Lower lobe of right lung (tissue), 2 donors: ENCODE results near the gene SLF1. TPM values are rescaled to one million over a fixed set of nuclear protein-coding genes. Genes with fewer than 3 reads are reported as not detected.

Experiments
- ATAC-seq, 2 donors: fragments of 200-7000 bp; cut with Tn5 transposase; one replicate each; pipeline ENCODE4 v1.9.1; 2020 to 2022; ENCODE audit warnings: mild to moderate bottlenecking in 2 of 2, moderate library complexity in 2 of 2
- DNase-seq: peaks from one replicate; pipeline ENCODE4 v3.0.0-alpha.2; 2020
- H3K27ac ChIP-seq: fragments of 200-600 bp; one replicate; pipeline ENCODE4 v1.8.0; 2022
- H3K27me3 ChIP-seq: fragments of 200-600 bp; one replicate; pipeline ENCODE4 v1.8.0; 2022; ENCODE audit warnings: low read depth
- H3K36me3 ChIP-seq: fragments of 200-600 bp; one replicate; pipeline ENCODE4 v1.8.0; 2022; ENCODE audit warnings: mild to moderate bottlenecking
- H3K4me1 ChIP-seq: fragments of 200-600 bp; one replicate; pipeline ENCODE4 v1.8.0; 2022
- H3K4me3 ChIP-seq: fragments of 200-600 bp; one replicate; pipeline ENCODE4 v1.8.0; 2022; ENCODE audit warnings: mild to moderate bottlenecking
- H3K9me3 ChIP-seq: fragments of 200-600 bp; one replicate; pipeline ENCODE4 v1.8.0; 2022
- intact Hi-C: fragments of 100-400 bp; cut with DNase I; formaldehyde crosslinking; loops from one replicate; pipeline ENCODE4 v1.11.0; 2022
- total RNA-seq: library from RNA; stranded (reverse); fragmentation: NEBNext Ultra II Directional; extraction: Animal tissue kit (Norgen Biotek cat#: 25700); gene quantifications from one replicate; pipeline ENCODE4 v1.2.1, GENCODE V29; 2021
- TF ChIP-seq, protein P1 (sequence below): fragments of 200-600 bp; IDR thresholded peaks from one replicate; pipeline ENCODE4 v1.8.0; 2022; ENCODE audit warnings: antibody characterized with exemption, mild to moderate bottlenecking
- donor health status: DM: no; HTN: yes; CAD: no; lungs with severe emphysema.

The SLF1 gene
- total RNA-seq, 1 donor from 2014 or later: 6.1 TPM

- H3K4me3 ChIP-seq: no peak overlapping the region
- TF ChIP-seq, protein P1, sequence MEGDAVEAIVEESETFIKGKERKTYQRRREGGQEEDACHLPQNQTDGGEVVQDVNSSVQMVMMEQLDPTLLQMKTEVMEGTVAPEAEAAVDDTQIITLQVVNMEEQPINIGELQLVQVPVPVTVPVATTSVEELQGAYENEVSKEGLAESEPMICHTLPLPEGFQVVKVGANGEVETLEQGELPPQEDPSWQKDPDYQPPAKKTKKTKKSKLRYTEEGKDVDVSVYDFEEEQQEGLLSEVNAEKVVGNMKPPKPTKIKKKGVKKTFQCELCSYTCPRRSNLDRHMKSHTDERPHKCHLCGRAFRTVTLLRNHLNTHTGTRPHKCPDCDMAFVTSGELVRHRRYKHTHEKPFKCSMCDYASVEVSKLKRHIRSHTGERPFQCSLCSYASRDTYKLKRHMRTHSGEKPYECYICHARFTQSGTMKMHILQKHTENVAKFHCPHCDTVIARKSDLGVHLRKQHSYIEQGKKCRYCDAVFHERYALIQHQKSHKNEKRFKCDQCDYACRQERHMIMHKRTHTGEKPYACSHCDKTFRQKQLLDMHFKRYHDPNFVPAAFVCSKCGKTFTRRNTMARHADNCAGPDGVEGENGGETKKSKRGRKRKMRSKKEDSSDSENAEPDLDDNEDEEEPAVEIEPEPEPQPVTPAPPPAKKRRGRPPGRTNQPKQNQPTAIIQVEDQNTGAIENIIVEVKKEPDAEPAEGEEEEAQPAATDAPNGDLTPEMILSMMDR: no peak
- intact Hi-C loops: no loop called here
Measured at GRCh38 chr5:94698197-94698596, 79.7 kb downstream of the SLF1 start.

DNA sequence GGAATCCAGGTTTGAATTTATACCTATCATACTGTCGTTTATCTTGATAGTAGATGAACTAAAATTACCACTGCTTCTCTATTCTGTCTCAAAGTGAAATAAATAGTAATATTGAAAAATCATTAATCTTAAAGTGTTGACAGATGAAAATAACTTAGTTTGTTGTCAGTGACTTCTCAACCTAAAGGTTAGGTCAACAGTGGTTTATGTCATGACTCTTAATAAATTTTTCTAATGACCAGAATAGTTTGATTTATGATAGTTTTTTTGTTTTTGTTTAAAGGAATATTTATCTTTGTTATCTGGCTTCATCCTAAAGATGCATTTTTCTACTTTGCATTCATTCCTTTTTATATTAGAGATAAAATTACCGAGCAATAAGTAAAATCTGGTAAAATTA, 81.1 kb downstream of the SLF1 start:
- no peak for DNase-seq
- no peaks in the 10 kb centered on the region for H3K4me1 ChIP-seq
- peaks cover 11% of the 10 kb centered on the region for H3K36me3 ChIP-seq
- TF ChIP-seq, protein P1: no peak
- no peaks in the 10 kb centered on the region for H3K27me3 ChIP-seq
- no peak overlapping the region for H3K4me3 ChIP-seq
- H3K27ac ChIP-seq: no peak overlapping the region
- ATAC-seq: no peak
- no peaks in the 10 kb centered on the region for H3K9me3 ChIP-seq
- intact Hi-C loops: no loop called here

More at GRCh38 chr5:94698197-94698596, 79.7 kb downstream of the SLF1 start:
- ATAC-seq (no peak), DNase-seq (no peak)
- H3K9me3 ChIP-seq: no peaks in the 10 kb centered on the region
- no peaks in the 10 kb centered on the region for H3K27me3 ChIP-seq
- peaks cover 11% of the 10 kb centered on the region for H3K36me3 ChIP-seq
- no peak overlapping the region for H3K27ac ChIP-seq
- peaks cover 4% of the 10 kb centered on the region for H3K4me1 ChIP-seq

GRCh38 chr5:94700592-94700991, 82.1 kb downstream of the SLF1 start:
- no peaks in the 10 kb centered on the region for H3K27me3 ChIP-seq
- H3K9me3 ChIP-seq: no peaks in the 10 kb centered on the region
- H3K36me3 ChIP-seq: peaks cover 6% of the 10 kb centered on the region
- H3K4me3 ChIP-seq: no peak overlapping the region
- ATAC-seq (no peak), DNase-seq (no peak)
- no peaks in the 10 kb centered on the region for H3K4me1 ChIP-seq
- TF ChIP-seq, protein P1: no peak
- intact Hi-C loops: no loop called here
- H3K27ac ChIP-seq: no peak overlapping the region

GRCh38 chr5:94702729-94703128, 84.3 kb downstream of the SLF1 start:
- peaks cover 6% of the 10 kb centered on the region for H3K36me3 ChIP-seq
- intact Hi-C loops: no loop called here
- TF ChIP-seq, protein P1: no peak
- H3K27me3 ChIP-seq: no peaks in the 10 kb centered on the region
- H3K4me3 ChIP-seq: no peak overlapping the region
- DNase-seq (no peak), ATAC-seq (no peak)
- no peaks in the 10 kb centered on the region for H3K9me3 ChIP-seq
- no peaks in the 10 kb centered on the region for H3K4me1 ChIP-seq
- H3K27ac ChIP-seq: no peak overlapping the region

DNA sequence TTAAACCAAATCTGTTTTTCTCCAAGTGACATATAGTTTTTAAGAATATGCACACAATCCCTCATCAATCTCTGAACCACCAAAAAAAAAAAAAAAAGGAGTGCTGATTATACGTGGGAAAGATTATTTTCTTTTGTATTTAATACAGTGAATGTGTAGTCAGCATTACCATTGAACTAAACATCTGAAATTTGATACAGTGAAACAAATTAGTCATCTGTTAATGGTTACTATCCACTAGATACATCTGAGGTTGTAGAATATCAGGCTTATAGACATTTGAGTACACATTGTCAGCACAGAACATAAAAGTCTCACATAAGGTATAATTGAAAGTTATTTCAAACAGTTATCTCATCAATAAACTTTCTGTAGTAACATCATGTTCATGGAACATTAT, 87.0 kb downstream of the SLF1 start:
- intact Hi-C loops: no loop called here
- Histone ChIP-seq H3K36me3 (peaks cover 21% of the 10 kb centered on the region), H3K27ac (no peak overlapping the region), H3K4me3 (no peak overlapping the region), H3K27me3 (no peaks in the 10 kb centered on the region), H3K4me1 (no peaks in the 10 kb centered on the region), H3K9me3 (no peaks in the 10 kb centered on the region)
- DNase-seq (no peak), ATAC-seq (no peak)
- TF ChIP-seq, protein P1: no peak

DNA sequence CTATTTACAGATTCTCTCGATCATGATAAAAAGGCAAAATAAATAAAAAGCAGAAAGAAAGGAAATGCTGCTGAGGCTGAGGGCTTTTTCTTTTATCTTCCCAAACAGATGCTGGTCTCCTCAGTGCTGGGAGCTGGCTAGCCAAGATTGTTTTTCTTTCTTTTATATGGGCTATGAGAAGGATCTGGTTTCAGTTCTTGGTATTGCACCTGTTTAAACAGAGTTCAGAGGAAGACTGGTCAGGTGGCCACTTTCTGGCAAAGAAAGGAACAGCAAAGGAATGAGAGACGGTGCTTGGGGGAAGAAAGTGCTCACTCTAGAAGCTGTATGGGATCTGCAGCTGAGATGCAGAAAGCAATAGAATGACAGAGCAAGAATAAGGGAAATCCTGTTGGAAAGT, 88.9 kb downstream of the SLF1 start:
- Histone ChIP-seq H3K27me3 (no peaks in the 10 kb centered on the region), H3K36me3 (peaks cover 25% of the 10 kb centered on the region), H3K9me3 (no peaks in the 10 kb centered on the region), H3K4me1 (no peaks in the 10 kb centered on the region), H3K4me3 (no peak overlapping the region), H3K27ac (no peak overlapping the region)
- DNase-seq (no peak), ATAC-seq (no peak)
- intact Hi-C loops: no loop called here
- TF ChIP-seq, protein P1: no peak
